GM18861 (cell line): ENCODE measurements around the gene BAIAP2L2.
"Not testable (repeated sequence)": the region's sequence is repeated elsewhere in the genome, so short reads cannot be mapped to it uniquely, and the experiment has no call there.

Experiments used
- ATAC-seq: cut with Tn5 transposase; IDR thresholded peaks from one replicate; pipeline ENCODE4 v1.9.1; 2021; ENCODE audit not compliant: unreplicated experiment

BAIAP2L2 gene

GRCh38 chr22:38081941-38082828 lies 28.3 kb downstream of the BAIAP2L2 start:
- ATAC-seq = no peak

- ATAC-seq = no peak
These were observed 28.9 kb downstream of the BAIAP2L2 start for GRCh38 chr22:38081636-38081940.

- no peak for ATAC-seq
These were observed 29.4 kb downstream of the BAIAP2L2 start for GRCh38 chr22:38080850-38081635.

DNA sequence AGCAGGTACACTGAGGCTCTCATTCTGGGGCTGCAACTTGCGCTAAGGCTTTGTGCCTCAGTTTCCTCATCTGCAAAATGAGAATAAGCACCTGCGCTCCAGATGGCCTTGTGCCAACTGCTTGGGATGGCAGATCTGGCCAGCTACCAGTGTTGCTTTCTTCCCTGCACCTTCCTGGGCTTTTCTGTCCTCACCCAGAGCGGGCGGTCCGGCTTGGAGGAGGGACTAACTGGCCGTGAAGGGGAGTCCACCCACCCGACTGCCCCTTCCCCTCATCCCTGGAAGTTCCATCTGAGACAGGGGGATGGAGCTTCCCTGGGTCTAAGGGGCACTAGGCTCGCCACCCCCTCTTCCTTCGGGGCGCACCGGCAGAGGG lies 30.0 kb downstream of the BAIAP2L2 start:
- ATAC-seq = no peak

DNA sequence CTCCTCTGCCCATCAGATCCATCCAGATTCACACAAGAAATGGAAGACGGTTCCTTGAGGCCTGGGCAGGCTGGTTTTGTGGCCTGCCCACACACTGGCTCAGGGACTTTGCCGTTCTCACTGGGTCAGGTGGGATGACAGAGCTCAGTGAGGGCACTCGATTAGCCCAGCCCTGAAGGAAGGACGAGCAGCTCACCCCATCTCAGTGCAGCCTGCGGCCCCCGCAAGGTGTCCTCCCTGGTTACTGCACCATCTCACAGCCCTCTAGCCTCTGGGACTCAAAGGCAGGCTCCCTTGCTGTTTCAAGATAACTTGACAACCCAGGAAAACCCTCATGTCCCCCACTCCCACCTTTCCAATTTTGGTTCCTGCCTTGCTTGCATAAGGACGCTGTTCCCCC lies 30.7 kb downstream of the BAIAP2L2 start:
- ATAC-seq = no peak

GRCh38 chr22:38079208-38079607 lies 31.3 kb downstream of the BAIAP2L2 start:
- not testable (repeated sequence) for ATAC-seq

- ATAC-seq = no peak
These were observed 32.2 kb downstream of the BAIAP2L2 start for GRCh38 chr22:38078046-38078840.

GRCh38 chr22:38077595-38077994 lies 32.9 kb downstream of the BAIAP2L2 start:
- ATAC-seq = no peak

- no peak for ATAC-seq
These were observed 33.4 kb downstream of the BAIAP2L2 start for GRCh38 chr22:38077096-38077495.

GRCh38 chr22:38075961-38076360 lies 34.5 kb downstream of the BAIAP2L2 start:
- no peak for ATAC-seq

DNA sequence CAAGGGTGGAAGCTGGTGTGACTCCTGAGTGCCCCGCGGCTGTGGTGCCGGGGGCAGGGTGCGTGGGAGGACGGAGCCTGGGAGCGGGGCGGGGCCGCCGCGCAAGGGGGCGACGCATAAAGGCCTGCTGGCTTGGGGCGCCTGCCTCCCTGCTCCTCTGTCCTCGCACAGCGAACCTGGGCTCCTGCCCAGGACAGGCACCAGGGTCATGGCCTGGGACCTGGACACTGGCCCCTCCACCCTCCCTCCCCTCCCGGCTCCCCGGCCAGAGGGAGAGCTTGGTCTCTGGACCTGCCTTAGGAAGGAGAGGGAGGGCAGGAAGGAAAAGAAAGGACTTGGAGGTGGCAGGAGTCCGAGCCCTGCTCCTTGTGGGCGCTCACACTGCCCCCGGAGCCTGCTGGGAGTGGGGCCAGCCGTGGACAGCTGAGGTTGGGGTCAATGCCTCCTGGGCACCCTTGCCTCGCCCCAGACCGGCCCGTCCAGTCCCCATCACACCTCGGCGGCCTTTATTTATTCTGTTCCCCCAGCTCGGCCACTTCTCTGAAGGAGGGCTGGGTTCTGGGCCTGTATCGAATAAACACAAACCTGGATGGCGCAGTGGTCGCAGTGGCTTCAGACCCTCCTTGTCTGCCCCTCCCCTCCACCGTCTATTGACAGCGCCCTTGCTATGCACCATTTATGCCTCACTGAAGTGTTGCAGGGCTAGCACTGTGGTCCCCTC lies 35.2 kb downstream of the BAIAP2L2 start:
- ATAC-seq = no peak

DNA sequence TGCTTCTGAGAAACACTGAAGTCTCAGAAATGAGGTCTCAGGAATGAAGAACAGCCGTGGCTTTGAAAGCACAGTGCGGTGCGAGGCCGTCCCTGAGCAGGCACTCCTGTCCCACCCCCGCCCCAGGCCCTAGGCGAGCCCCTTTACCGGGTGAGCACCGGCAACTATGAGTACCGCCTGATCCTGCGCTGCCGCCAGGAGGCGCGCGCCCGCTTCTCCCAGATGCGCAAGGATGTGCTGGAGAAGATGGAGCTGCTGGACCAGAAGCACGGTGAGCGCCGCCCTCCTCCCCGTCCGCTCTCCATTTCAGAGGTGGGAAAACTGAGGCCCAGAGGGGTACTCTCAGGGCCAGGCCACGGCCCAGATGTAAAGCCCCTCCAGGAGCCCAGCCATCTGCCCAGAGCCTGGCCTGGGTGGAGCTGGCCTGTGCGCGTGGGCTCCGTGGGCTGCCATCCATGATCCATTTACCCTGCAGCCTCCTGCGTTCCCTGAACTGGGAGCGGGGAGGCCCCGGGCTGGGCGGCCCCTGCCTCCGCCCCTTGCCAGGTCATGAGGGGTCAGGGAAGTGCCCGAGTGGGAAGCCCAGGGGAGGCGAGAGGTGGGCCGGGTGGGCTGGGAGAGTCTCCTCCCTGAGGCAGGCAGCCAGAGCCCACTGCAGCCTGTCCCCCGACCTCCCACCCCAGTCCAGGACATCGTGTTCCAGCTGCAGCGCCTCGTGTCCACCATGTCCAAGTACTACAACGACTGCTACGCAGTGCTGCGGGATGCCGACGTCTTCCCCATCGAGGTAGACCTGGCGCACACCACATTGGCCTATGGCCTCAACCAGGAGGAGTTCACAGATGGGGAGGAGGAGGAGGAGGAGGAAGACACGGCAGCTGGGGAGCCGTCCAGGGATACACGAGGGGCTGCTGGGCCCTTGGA lies 36.0 kb downstream of the BAIAP2L2 start:
- no peak for ATAC-seq

GRCh38 chr22:38073150-38074130 lies 37.0 kb downstream of the BAIAP2L2 start:
- ATAC-seq = no peak

- ATAC-seq = no peak
These were observed 37.9 kb downstream of the BAIAP2L2 start for GRCh38 chr22:38072322-38073149.

GRCh38 chr22:38071421-38072321 lies 38.8 kb downstream of the BAIAP2L2 start:
- ATAC-seq = no peak

GRCh38 chr22:38070250-38070921 lies 40.1 kb downstream of the BAIAP2L2 start:
- ATAC-seq = no peak
